ENCODE data around the gene DCHS1. TPM values are rescaled to one million over a fixed set of nuclear protein-coding genes. Genes with fewer than 3 reads are reported as not detected.

Gene DCHS1
- polyA plus RNA-seq, 2 of the 4 experiments (the other 2 are of a cell fraction), result 0.06 TPM

- H3K4me3 ChIP-seq, result no peak overlapping the region
- TF ChIP-seq FOSB (CRISPR knock-in tag; IDR thresholded peaks at IDR 0.05) (no peak), ESRRA (IDR thresholded peaks at IDR 0.05; ENCODE audit: borderline replicate concordance, low read length) (no peak), PHF8 (IDR thresholded peaks at IDR 0.05; ENCODE audit: borderline replicate concordance, low read depth) (no peak), RNF2 (IDR thresholded peaks at IDR 0.05; ENCODE audit: borderline replicate concordance, low read depth) (no peak), RFX5 (IDR thresholded peaks at IDR 0.05) (no peak)
- H3K4me1 ChIP-seq, result peaks cover 13% of the 10 kb centered on the region; the same call in 2 of the 3 replicates
- POLR2A ChIA-PET, result no interaction called here
- H3K9me3 ChIP-seq, result no peaks in the 10 kb centered on the region
- H3K4me2 ChIP-seq, result no peak overlapping the region
- no peak for ATAC-seq
- CTCF ChIA-PET, result interaction anchor here (1.2 to 1.8 kb wide), 2 partner anchors 19 to 69 kb away, joined by 4 to 5 read pairs; no protein-coding TSS in a partner anchor
- no peak for FAIRE-seq
- DNase-seq (ENCODE audit: low read depth in 1 of 2, low spot score in 1 of 2), result no peak
- WGBS (ENCODE audit: missing lambda C conversion rate), result 75% methylated on average over 2 of the region's 2 CpGs
- H3K27ac ChIP-seq, result no peak overlapping the region
Observed at GRCh38 chr11:6599881-6600390, 55.7 kb downstream of the DCHS1 start.

GRCh38 chr11:6599449-6599848 lies 56.2 kb downstream of the DCHS1 start:
- TF ChIP-seq NFE2L2 (conservative IDR thresholded peaks at IDR 0.05; ENCODE audit: low read length), result no peak
- no peak for TF ChIP-seq CHD4 (IDR thresholded peaks at IDR 0.05; ENCODE audit: borderline replicate concordance)
- no peak for TF ChIP-seq EHMT2 (IDR thresholded peaks at IDR 0.05; ENCODE audit: low read depth)
- no peak for TF ChIP-seq JUNB (IDR thresholded peaks at IDR 0.05)
- TF ChIP-seq MAZ (IDR thresholded peaks at IDR 0.05; ENCODE audit: borderline replicate concordance, low read depth, low read length), result no peak
- TF ChIP-seq HES2 (IDR thresholded peaks at IDR 0.05), result no peak
- TF ChIP-seq NR3C1 (IDR thresholded peaks at IDR 0.05), result no peak
- no peak for TF ChIP-seq RAD21 (conservative IDR thresholded peaks at IDR 0.05 in 1 of 2, IDR thresholded peaks at IDR 0.05 in 1 of 2)
- TF ChIP-seq EP300 (IDR thresholded peaks at IDR 0.05), result no peak
- TF ChIP-seq GATA3 (IDR thresholded peaks at IDR 0.05; ENCODE audit: borderline replicate concordance), result no peak
- ATAC-seq (no peak), FAIRE-seq (no peak), DNase-seq (ENCODE audit: low read depth in 1 of 2, low spot score in 1 of 2) (no peak)
- Histone ChIP-seq H3K9me3 (no peaks in the 10 kb centered on the region), H3K4me2 (no peak overlapping the region), H3K27ac (no peak overlapping the region), H3K4me1 (peaks cover 9% of the 10 kb centered on the region; the same call in 2 of the 3 replicates), H3K4me3 (no peak overlapping the region)
- 89% methylated on average over 1 of the region's 1 CpG for WGBS (ENCODE audit: missing lambda C conversion rate)
- ChIA-PET POLR2A (no interaction called here), CTCF (interaction anchor here (0.8 to 1.8 kb wide), 3 partner anchors 12 to 69 kb away, joined by 3 to 5 read pairs (median 4); no protein-coding TSS in a partner anchor)

GRCh38 chr11:6598555-6598954 lies 57.1 kb downstream of the DCHS1 start:
- CTCF ChIA-PET, result interaction anchor here (0.6 to 1.8 kb wide), 4 partner anchors 18 to 1986 kb away, joined by 3 to 5 read pairs (median 4); no protein-coding TSS in a partner anchor
- ATAC-seq, result no peak
- no peak for FAIRE-seq
- no peak for DNase-seq (ENCODE audit: low read depth in 1 of 2, low spot score in 1 of 2)
- WGBS (ENCODE audit: missing lambda C conversion rate), result 87% methylated on average over 3 of the region's 3 CpGs
- no peak overlapping the region for H3K4me2 ChIP-seq
- no peak overlapping the region for H3K4me3 ChIP-seq
- TF ChIP-seq EHMT2 (IDR thresholded peaks at IDR 0.05; ENCODE audit: low read depth), result no peak
- TF ChIP-seq MAX (IDR thresholded peaks at IDR 0.05), result no peak
- TF ChIP-seq USF2 (IDR thresholded peaks at IDR 0.05), result no peak
- no peak for TF ChIP-seq TFCP2L1 (CRISPR knock-in tag; IDR thresholded peaks at IDR 0.05)
- no peak for TF ChIP-seq BCL3 (IDR thresholded peaks at IDR 0.05)
- no peak for TF ChIP-seq JUNB (IDR thresholded peaks at IDR 0.05)
- TF ChIP-seq FOXS1 (CRISPR knock-in tag; IDR thresholded peaks at IDR 0.05), result no peak
- POLR2A ChIA-PET, result no interaction called here
- no peak overlapping the region for H3K27ac ChIP-seq
- no peaks in the 10 kb centered on the region for H3K9me3 ChIP-seq
- H3K4me1 ChIP-seq, result peaks cover 8% of the 10 kb centered on the region; the same call in 2 of the 3 replicates

All from A549 (cell line).